Ishikawa (cell line): ENCODE data around the gene ARRDC1.

Experiments used
- CEBPB ChIP-seq: IDR thresholded peaks from 2 replicates; pipeline ENCODE4 v1.6.1; 2012
- CREB1 ChIP-seq: IDR thresholded peaks from 2 replicates; pipeline ENCODE4 v1.6.1; 2012; ENCODE audit warnings: low read depth
- EGR1 ChIP-seq: IDR thresholded peaks from 2 replicates; pipeline ENCODE4 v1.6.1; 2012
- EP300 ChIP-seq: IDR thresholded peaks from 2 replicates; pipeline ENCODE4 v1.6.1; 2012; ENCODE audit warnings: borderline replicate concordance
- FOXM1 ChIP-seq: IDR thresholded peaks from 2 replicates; pipeline ENCODE4 v1.6.1; 2012; ENCODE audit warnings: low read depth, borderline replicate concordance
- NFIC ChIP-seq: IDR thresholded peaks from 2 replicates; pipeline ENCODE4 v1.6.1; 2012
- RAD21 ChIP-seq: IDR thresholded peaks from 2 replicates; pipeline ENCODE4 v1.6.1; 2012; ENCODE audit warnings: low read depth
- REST ChIP-seq: IDR thresholded peaks from 2 replicates; pipeline ENCODE4 v1.6.1; 2012; ENCODE audit warnings: low read depth, mild to moderate bottlenecking
- TAF1 ChIP-seq: IDR thresholded peaks from 2 replicates; pipeline ENCODE4 v1.6.1; 2012; ENCODE audit warnings: low read depth, mild to moderate bottlenecking
- TCF12 ChIP-seq: IDR thresholded peaks from 2 replicates; pipeline ENCODE4 v1.6.1; 2012; ENCODE audit warnings: low read depth
- TEAD4 ChIP-seq: IDR thresholded peaks from 2 replicates; pipeline ENCODE4 v1.6.1; 2012
- YY1 ChIP-seq: IDR thresholded peaks from 2 replicates; pipeline ENCODE4 v1.6.1; 2012; ENCODE audit warnings: low read depth
- ZBTB7A ChIP-seq: IDR thresholded peaks from 2 replicates; pipeline ENCODE4 v1.6.1; 2012; ENCODE audit warnings: low read depth
- TF ChIP-seq, protein P1 (sequence below): IDR thresholded peaks from 2 replicates; pipeline ENCODE4 v1.6.1; 2012
- TF ChIP-seq, protein P2 (sequence below): IDR thresholded peaks from 2 replicates; pipeline ENCODE4 v1.6.1; 2012

ARRDC1 gene

GRCh38 chr9:137607141-137607857, 1.8 kb downstream of the ARRDC1 start:
- TF ChIP-seq EGR1 (no peak), NFIC (no peak), RAD21 (no peak), CEBPB (no peak)

GRCh38 chr9:137610944-137611343, 5.5 kb downstream of the ARRDC1 start:
- TF ChIP-seq EP300 (no peak), CEBPB (no peak), REST (no peak), TAF1 (no peak), TEAD4 (0 out of 2 replicates have a peak, but pooled peaks have one; percentile 18), EGR1 (no peak), TCF12 (no peak)
- TF ChIP-seq, protein P1, sequence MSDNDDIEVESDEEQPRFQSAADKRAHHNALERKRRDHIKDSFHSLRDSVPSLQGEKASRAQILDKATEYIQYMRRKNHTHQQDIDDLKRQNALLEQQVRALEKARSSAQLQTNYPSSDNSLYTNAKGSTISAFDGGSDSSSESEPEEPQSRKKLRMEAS, result peak; percentile 83
- TF ChIP-seq, protein P2, sequence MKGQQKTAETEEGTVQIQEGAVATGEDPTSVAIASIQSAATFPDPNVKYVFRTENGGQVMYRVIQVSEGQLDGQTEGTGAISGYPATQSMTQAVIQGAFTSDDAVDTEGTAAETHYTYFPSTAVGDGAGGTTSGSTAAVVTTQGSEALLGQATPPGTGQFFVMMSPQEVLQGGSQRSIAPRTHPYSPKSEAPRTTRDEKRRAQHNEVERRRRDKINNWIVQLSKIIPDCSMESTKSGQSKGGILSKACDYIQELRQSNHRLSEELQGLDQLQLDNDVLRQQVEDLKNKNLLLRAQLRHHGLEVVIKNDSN, result no peak

DNA sequence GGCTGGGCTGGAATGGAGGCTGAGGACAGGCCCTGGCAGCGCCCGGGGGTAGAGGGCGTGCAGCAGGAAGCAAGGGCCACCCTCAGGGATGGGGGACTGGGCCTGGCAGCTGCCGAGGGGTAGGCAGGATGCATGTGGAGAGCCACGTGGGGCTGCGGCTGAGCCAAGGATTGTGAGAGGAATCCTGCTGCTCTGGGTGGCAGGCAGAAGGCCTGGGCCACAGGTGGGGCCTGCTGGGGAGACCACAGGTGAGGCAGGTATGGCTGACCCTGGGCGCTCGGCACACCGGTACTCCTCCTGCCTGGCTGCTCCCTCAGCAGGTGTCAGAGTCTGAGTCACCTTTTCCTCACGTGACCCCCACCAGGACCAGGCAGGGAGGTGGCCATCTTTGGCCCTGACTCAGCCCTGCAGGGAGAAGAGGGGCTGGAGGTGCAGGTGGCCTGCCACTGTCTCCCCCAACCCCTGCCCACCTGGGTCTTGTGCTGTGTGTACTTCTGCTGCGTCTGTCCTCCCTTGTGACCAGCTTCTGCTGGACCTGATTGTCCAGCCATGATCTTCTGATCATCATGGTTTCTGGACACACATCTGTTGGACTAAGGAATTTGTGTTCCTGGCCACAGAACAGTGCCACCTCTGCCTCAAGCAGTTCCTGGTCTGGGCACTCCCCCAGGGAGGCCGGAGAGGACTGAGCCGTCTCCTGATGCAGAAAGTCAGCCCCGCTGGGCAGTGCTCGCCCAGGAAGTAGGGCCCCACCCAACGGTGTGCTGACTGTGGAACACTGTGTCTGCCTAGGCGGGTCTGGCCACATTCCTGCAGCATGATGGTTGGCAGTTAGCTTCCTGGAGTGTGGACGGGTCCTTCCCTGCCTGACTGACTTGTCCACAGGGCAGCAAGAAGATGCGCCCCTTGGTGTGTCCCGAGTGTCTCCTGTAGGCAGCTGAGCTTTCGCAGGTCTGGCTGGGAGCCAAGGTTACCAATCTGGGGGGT, 6.4 kb downstream of the ARRDC1 start:
- TF ChIP-seq, protein P2, result peak; percentile 97
- TF ChIP-seq REST (no peak), RAD21 (peak; percentile 36; the same call in 1 of the 2 replicates), NFIC (peak; percentile 89), FOXM1 (peak; percentile 79), TEAD4 (peak; percentile 99), CEBPB (peak; percentile 48; the same call in 1 of the 2 replicates), YY1 (peak; percentile 92), TAF1 (no peak; the same call in none of the 2 replicates), ZBTB7A (no peak; the same call in none of the 2 replicates), EP300 (peak; percentile 94), TCF12 (peak; percentile 94)
- TF ChIP-seq, protein P1, result peak; percentile 89

- TF ChIP-seq YY1, result no peak
- no peak for TF ChIP-seq TCF12
- TF ChIP-seq EGR1, result no peak
- TF ChIP-seq ZBTB7A, result no peak; the same call in 1 of the 2 replicates
- no peak for TF ChIP-seq TEAD4
- no peak for TF ChIP-seq EP300
- no peak for TF ChIP-seq FOXM1
- TF ChIP-seq CREB1, result no peak
- TF ChIP-seq, protein P1, result no peak
- no peak for TF ChIP-seq RAD21
- no peak for TF ChIP-seq REST
- no peak for TF ChIP-seq CEBPB
- TF ChIP-seq, protein P2, result no peak
- TF ChIP-seq NFIC, result no peak
- no peak for TF ChIP-seq TAF1
Observed at GRCh38 chr9:137612741-137613142, 7.3 kb downstream of the ARRDC1 start.
